GM21447 (cell line): ENCODE measurements around the gene NPAS4.

Source experiments
- ATAC-seq: cut with Tn5 transposase; IDR thresholded peaks from one replicate; pipeline ENCODE4 v1.9.1; 2021; ENCODE audit not compliant: unreplicated experiment

Gene NPAS4

GRCh38 chr11:66475349-66476172 is 54.7 kb downstream of the NPAS4 start:
- no peak for ATAC-seq
